HepG2 (cell line): ENCODE results near the gene YPEL3. TPM values are rescaled to one million over a fixed set of nuclear protein-coding genes. Genes with fewer than 3 reads are reported as not detected.

Experiments
- ELK4 ChIP-seq: sonication (generic); formaldehyde crosslinking; IDR thresholded peaks from 2 replicates; pipeline ENCODE4 v1.9.0; 2021; ENCODE audit warnings: missing genetic modification reagents, borderline replicate concordance
- ETV5 ChIP-seq: IDR thresholded peaks from 2 replicates; pipeline ENCODE4 v1.6.1; 2018; ENCODE audit warnings: missing biosample characterization, missing genetic modification reagents, inconsistent platforms, borderline replicate concordance
- FOXP4 ChIP-seq: sonication (generic); formaldehyde crosslinking; IDR thresholded peaks from 2 replicates; pipeline ENCODE4 v1.4.0; 2020; ENCODE audit warnings: missing genetic modification reagents
- IRF9 ChIP-seq: sonication (generic); formaldehyde crosslinking; IDR thresholded peaks from 2 replicates; pipeline ENCODE4 v1.8.0; 2022; ENCODE audit warnings: missing genetic modification reagents, mild to moderate bottlenecking, borderline replicate concordance
- KDM3A ChIP-seq: IDR thresholded peaks from 2 replicates; pipeline ENCODE4 v1.6.1; 2018; ENCODE audit warnings: low read depth, missing compliant biosample characterization
- KLF16 ChIP-seq, 2 experiments: sonication (generic) in 1 of 2; formaldehyde crosslinking in 1 of 2; IDR thresholded peaks; 2 replicates each; pipeline versions ENCODE4 v1.6.1 to v1.8.0; 2016 to 2023; ENCODE audit warnings: missing genetic modification reagents in 2 of 2, missing compliant biosample characterization in 1 of 2
- MED13 ChIP-seq: sonication (generic); formaldehyde crosslinking; IDR thresholded peaks from 2 replicates; pipeline ENCODE4 v1.5.0; 2020; ENCODE audit warnings: missing genetic modification reagents
- NR2F6 ChIP-seq, 2 experiments: IDR thresholded peaks; 2 replicates each; pipeline ENCODE4 v1.6.1; 2016; ENCODE audit warnings: antibody characterized with exemption in 1 of 2, mild to moderate bottlenecking in 1 of 2
- SAFB2 ChIP-seq: sonication (generic); formaldehyde crosslinking; IDR thresholded peaks from 2 replicates; pipeline ENCODE4 v1.5.1; 2020; ENCODE audit warnings: missing genetic modification reagents, low read depth, mild to moderate bottlenecking, borderline replicate concordance
- SAP130 ChIP-seq: IDR thresholded peaks from 2 replicates; pipeline ENCODE4 v1.6.1; 2016; ENCODE audit warnings: low read depth
- TFDP1 ChIP-seq: IDR thresholded peaks from 2 replicates; pipeline ENCODE4 v1.6.1; 2016; ENCODE audit warnings: missing compliant biosample characterization, missing genetic modification reagents, borderline replicate concordance
- THRA ChIP-seq: sonication (generic); formaldehyde crosslinking; IDR thresholded peaks from 2 replicates; pipeline ENCODE4 v1.4.0; 2020; ENCODE audit warnings: missing genetic modification reagents, borderline replicate concordance
- THYN1 ChIP-seq: sonication (generic); formaldehyde crosslinking; IDR thresholded peaks from 2 replicates; pipeline ENCODE4 v1.8.1; 2023; ENCODE audit warnings: low read depth, mild to moderate bottlenecking, moderate library complexity, missing genetic modification reagents, borderline replicate concordance
- ZFP1 ChIP-seq: IDR thresholded peaks from 2 replicates; pipeline ENCODE4 v1.6.1; 2016
- ZFP62 ChIP-seq: sonication (generic); formaldehyde crosslinking; IDR thresholded peaks from 2 replicates; pipeline ENCODE4 v1.4.0; 2020; ENCODE audit warnings: missing genetic modification reagents
- ZNF143 ChIP-seq: sonication (generic); formaldehyde crosslinking; IDR thresholded peaks from 2 replicates; pipeline ENCODE4 v1.4.0; 2020; ENCODE audit warnings: missing genetic modification reagents
- ZNF335 ChIP-seq: sonication (generic); formaldehyde crosslinking; IDR thresholded peaks from 2 replicates; pipeline ENCODE4 v1.4.0; 2020; ENCODE audit warnings: missing genetic modification reagents
- ZNF354B ChIP-seq: sonication (generic); formaldehyde crosslinking; IDR thresholded peaks from 2 replicates; pipeline ENCODE4 v1.8.0; 2022; ENCODE audit warnings: mild to moderate bottlenecking, missing genetic modification reagents
- ZNF574 ChIP-seq: sonication (generic); formaldehyde crosslinking; IDR thresholded peaks from 2 replicates; pipeline ENCODE4 v1.4.0; 2020; ENCODE audit warnings: missing genetic modification reagents
- ZNF607 ChIP-seq: sonication (generic); formaldehyde crosslinking; IDR thresholded peaks from 2 replicates; pipeline ENCODE4 v1.5.1; 2020; ENCODE audit warnings: missing genetic modification reagents, mild to moderate bottlenecking, borderline replicate concordance
- polyA plus RNA-seq, 8 experiments: library from polyadenylated mRNA; depleted of rRNA in 3 of 8; stranded (reverse) in 7 of 8; unstranded in 1 of 8; fragments of >200 nt; fragmentation: Illumina TruSeq in 4 of 8; extraction: Trizol in 4 of 8; gene quantifications; 2 replicates each; pipeline versions ENCODE4 v1.2.1 to v1.2.3, GENCODE V29; 2011 to 2016; ENCODE audit warnings: low read depth in 4 of 8, missing spikeins in 1 of 8, mixed read lengths in 1 of 8; ENCODE audit not compliant: insufficient read depth in 1 of 8
- total RNA-seq, 5 experiments: library from RNA; depleted of rRNA; stranded (reverse); fragments of >200 nt; fragmentation: Illumina TruSeq; extraction: Trizol; gene quantifications; 2 replicates each; pipeline ENCODE4 v1.2.3, GENCODE V29; 2016; ENCODE audit warnings: low read depth in 1 of 5

The YPEL3 gene
- total and polyA plus RNA-seq, 2 of the 13 experiments (the other 11 are each of a cell fraction or from before 2014, with no cell fraction given), result 5.4 to 47.0 TPM

GRCh38 chr16:30113031-30113710, 17.2 kb upstream of the YPEL3 start, which contains the start of gene GDPD3 (continued):
- TF ChIP-seq ZNF354B (CRISPR knock-in tag) (0 out of 2 replicates have a peak, but pooled peaks have one; percentile 61), THYN1 (CRISPR knock-in tag) (no peak), THRA (CRISPR knock-in tag) (no peak), TFDP1 (CRISPR knock-in tag) (no peak), ETV5 (no peak), SAP130 (CRISPR knock-in tag) (no peak), ZFP62 (CRISPR knock-in tag) (no peak), ZFP1 (CRISPR knock-in tag) (0 out of 2 replicates have a peak, but pooled peaks have one; percentile 5), ZNF574 (CRISPR knock-in tag) (no peak; the same call in 1 of the 2 replicates), KLF16 (CRISPR knock-in tag; IDR thresholded peaks at IDR 0.05) (no peak), ZNF607 (no peak; the same call in 1 of the 2 replicates), ELK4 (CRISPR knock-in tag) (no peak), IRF9 (CRISPR knock-in tag) (no peak), ZNF143 (CRISPR knock-in tag) (0 out of 2 replicates have a peak, but pooled peaks have one; percentile 4), SAFB2 (no peak), MED13 (CRISPR knock-in tag) (no peak), ZNF335 (no peak), KDM3A (CRISPR knock-in tag) (no peak; the same call in 1 of the 2 replicates), FOXP4 (CRISPR knock-in tag) (no peak), NR2F6 (IDR thresholded peaks at IDR 0.05) (no peak), NR2F6 (CRISPR knock-in tag; IDR thresholded peaks at IDR 0.05) (peak; percentile 18; the same call in 1 of the 2 replicates)
